DMS53 treated with DMSO at 0.1 percent for 48 hours (cell line): Measurements from ENCODE around the gene TMEM272.

ENCODE experiments used
- DNase-seq: peaks from one replicate; lab custom pipeline; 2025; ENCODE audit not compliant: unreplicated experiment; lab: John Stamatoyannopoulos, UW

The TMEM272 gene

GRCh38 chr13:51856027-51856736 is 11.2 kb upstream of the TMEM272 start:
- no peak for DNase-seq

- DNase-seq, result no peak
Measured at GRCh38 chr13:51849145-51850101, 4.4 kb upstream of the TMEM272 start.

GRCh38 chr13:51848674-51849073 is 3.7 kb upstream of the TMEM272 start:
- no peak for DNase-seq

- DNase-seq, result no peak
Measured at GRCh38 chr13:51846756-51847155, 1.8 kb upstream of the TMEM272 start.

- DNase-seq, result no peak
Measured at GRCh38 chr13:51845574-51846318, 769 bp upstream of the TMEM272 start.

GRCh38 chr13:51843529-51843928 is 1.4 kb downstream of the TMEM272 start:
- DNase-seq, result no peak

- DNase-seq, result no peak
Measured at GRCh38 chr13:51841732-51842131, 3.2 kb downstream of the TMEM272 start.

- DNase-seq, result no peak
Measured at GRCh38 chr13:51840917-51841316, 4.1 kb downstream of the TMEM272 start.

- no peak for DNase-seq
Measured at GRCh38 chr13:51839711-51840540, 5.1 kb downstream of the TMEM272 start.

GRCh38 chr13:51838240-51838846 is 6.6 kb downstream of the TMEM272 start:
- DNase-seq, result no peak

GRCh38 chr13:51837016-51837415 is 8.0 kb downstream of the TMEM272 start:
- no peak for DNase-seq

- DNase-seq, result no peak
Measured at GRCh38 chr13:51834581-51835171, 10.3 kb downstream of the TMEM272 start.

GRCh38 chr13:51833980-51834379 is 11.0 kb downstream of the TMEM272 start:
- no peak for DNase-seq

- DNase-seq, result no peak
Measured at GRCh38 chr13:51832471-51833152, 12.4 kb downstream of the TMEM272 start.

- DNase-seq, result no peak
Measured at GRCh38 chr13:51831519-51831918, 13.5 kb downstream of the TMEM272 start.

- DNase-seq, result no peak
Measured at GRCh38 chr13:51829568-51829899, 15.4 kb downstream of the TMEM272 start.

- DNase-seq, result no peak
Measured at GRCh38 chr13:51828730-51829567, 16.0 kb downstream of the TMEM272 start.

- no peak for DNase-seq
Measured at GRCh38 chr13:51827254-51827653, 17.7 kb downstream of the TMEM272 start.
